Measurements from ENCODE around the gene PPP6R2. TPM values are rescaled to one million over a fixed set of nuclear protein-coding genes. Genes with fewer than 3 reads are reported as not detected.
"Not testable (repeated sequence)": the region's sequence is repeated elsewhere in the genome, so short reads cannot be mapped to it uniquely, and the experiment has no call there.

The PPP6R2 gene
- total and polyA plus RNA-seq, 2 of the 8 experiments (the other 6 are each of a cell fraction or from before 2014, with no cell fraction given) = 25.0 to 32.2 TPM

- DNase-seq (ENCODE audit: low read depth in 1 of 2, low spot score in 2 of 2); H3K56ac ChIP-seq (replicated peaks; ENCODE audit: insufficient read length, low read depth, low read length); H3K4me3 ChIP-seq (ENCODE audit: extremely low read depth in 1 of 4, insufficient read depth in 2 of 4, low read depth in 3 of 4, low read length in 4 of 4); POLR2A ChIA-PET (ENCODE audit: partially characterized antibody); H2BK20ac ChIP-seq (ENCODE audit: low read length); H2BK12ac ChIP-seq (ENCODE audit: low read depth, low read length); H2BK15ac ChIP-seq (ENCODE audit: low read length); H3K4me1 ChIP-seq (replicated peaks in 1 of 4; ENCODE audit: control insufficient read depth in 3 of 4, insufficient read depth in 4 of 4, low read length in 3 of 4); H3K27me3 ChIP-seq (replicated peaks in 1 of 4; ENCODE audit: control insufficient read depth in 3 of 4, extremely low read depth in 1 of 4, insufficient read depth in 3 of 4, low read length in 3 of 4); H3K9ac ChIP-seq (replicated peaks in 1 of 4; ENCODE audit: extremely low read depth in 1 of 4, low read depth in 3 of 4, low read length in 3 of 4); H3K36me3 ChIP-seq (ENCODE audit: control insufficient read depth in 2 of 4, insufficient read depth in 4 of 4, low read length in 3 of 4); H3K27ac ChIP-seq (ENCODE audit: low read depth, low read length); H2BK120ac ChIP-seq (replicated peaks; ENCODE audit: low read depth, low read length); H3K9me3 ChIP-seq (ENCODE audit: insufficient read depth in 2 of 2, low read depth in 1 of 2, low read length in 1 of 2); H3K4ac ChIP-seq (replicated peaks; ENCODE audit: insufficient read length, low read depth, low read length); H3K23ac ChIP-seq (ENCODE audit: insufficient read length); CTCF ChIA-PET (ENCODE audit: partially characterized antibody); H2AFZ ChIP-seq (ENCODE audit: low read length); FAIRE-seq; H4K5ac ChIP-seq (ENCODE audit: insufficient read length, low read depth, low read length); H2BK5ac ChIP-seq (ENCODE audit: low read depth, low read length); H3K23me2 ChIP-seq (ENCODE audit: low read depth, low read length); H4K91ac ChIP-seq (replicated peaks; ENCODE audit: insufficient read length, low read length); H4K8ac ChIP-seq (ENCODE audit: extremely low read depth, insufficient read depth, low read length); H3K14ac ChIP-seq (ENCODE audit: insufficient read length); H3K4me2 ChIP-seq (ENCODE audit: insufficient read depth in 1 of 2, low read depth in 2 of 2, low read length in 2 of 2); H2AK5ac ChIP-seq (ENCODE audit: low read depth, low read length); H3K18ac ChIP-seq (ENCODE audit: extremely low read depth, low read length): not testable (repeated sequence)
- Histone ChIP-seq H4K20me1 (replicated peaks in 1 of 2; ENCODE audit: control insufficient read depth in 1 of 2, insufficient read depth in 2 of 2, low read length in 2 of 2) (peaks cover 4 to 19% of the 10 kb centered on the region in 2 experiments), H3K79me1 (ENCODE audit: low read depth, low read length) (peaks cover 32% of the 10 kb centered on the region), H3K79me2 (ENCODE audit: control insufficient read depth in 1 of 2, insufficient read depth in 2 of 2, low read length in 2 of 2) (peaks cover 9 to 60% of the 10 kb centered on the region in 2 experiments; a peak in 3 of 4 replicates)
- WGBS, 2 experiments (ENCODE audit: extremely low coverage in 1 of 2, insufficient coverage in 1 of 2, insufficient read length in 1 of 2, insufficient replicate concordance in 2 of 2, low coverage in 1 of 2, low lambda C conversion rate in 2 of 2, missing lambda C conversion rate in 1 of 2) = 91% methylated on average over 10 of the region's 11 CpGs; no CpG with 5 or more reads in 1 of the 2 experiments
Measured at GRCh38 chr22:50363803-50364194, 20.7 kb downstream of the PPP6R2 start.
